NT2/D1 (cell line): ENCODE results near the gene PROX2.

ENCODE experiments used
- YY1 ChIP-seq: IDR thresholded peaks from 2 replicates; pipeline ENCODE4 v1.6.1; 2011; ENCODE audit not compliant: insufficient read length, insufficient read depth
- ZNF274 ChIP-seq: IDR thresholded peaks from 2 replicates; pipeline ENCODE4 v1.6.1; 2011; ENCODE audit warnings: mild to moderate bottlenecking, low read depth, low read length

DNA sequence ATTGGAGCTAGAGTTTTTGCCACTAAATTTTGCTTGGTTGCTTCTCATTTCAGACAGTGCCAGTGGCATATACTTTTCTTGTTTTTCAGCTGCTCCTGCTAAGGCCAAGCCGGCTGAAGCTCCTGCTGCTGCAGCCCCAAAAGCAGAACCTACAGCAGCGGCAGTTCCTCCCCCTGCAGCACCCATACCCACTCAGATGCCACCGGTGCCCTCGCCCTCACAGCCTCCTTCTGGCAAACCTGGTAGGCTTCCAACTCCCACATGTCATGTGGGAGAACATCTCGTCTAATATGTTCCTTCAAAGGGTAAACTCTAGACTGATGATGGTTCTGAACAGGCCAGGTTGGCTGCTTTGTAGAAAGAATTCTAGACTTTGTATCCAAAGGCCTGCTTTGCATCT is 16.8 kb upstream of the PROX2 start:
- no peak for TF ChIP-seq YY1
- TF ChIP-seq ZNF274, result no peak
